T-cell (primary cell): Measurements from ENCODE around the gene CD55. TPM values are rescaled to one million over a fixed set of nuclear protein-coding genes. Genes with fewer than 3 reads are reported as not detected.

Source experiments
- ATAC-seq, 4 experiments: fragments of 200-7000 bp in 3 of 4; fragments of 150-1000 bp in 1 of 4; cut with Tn5 transposase; replicated peaks in 1 of 4; 1 replicate in 3 of 4; 2 replicates in 1 of 4; pipeline ENCODE4 v1.10.0; 2021; ENCODE audit warnings: moderate library complexity in 3 of 4, mild to moderate bottlenecking in 2 of 4, moderate number of reproducible peaks in 1 of 4
- CTCF ChIA-PET, 2 donors: fragments of 300-600 bp; sonication (Branson Sonifier 250); formaldehyde crosslinking; loops; one replicate each; lab custom pipeline; 2022; ENCODE audit warnings: antibody characterized with exemption in 2 of 2; lab: Charles Lee
- POLR2A ChIA-PET, 2 donors: fragments of 300-600 bp; sonication (Branson Sonifier 250); formaldehyde crosslinking; loops; one replicate each; lab custom pipeline; 2022; ENCODE audit warnings: antibody characterized with exemption in 2 of 2; lab: Charles Lee
- DNase-seq, 35 experiments: peaks; one replicate each; pipeline versions ENCODE4 v3.0.0 to v3.0.0-alpha.2; 2013 to 2023
- H3K27ac ChIP-seq: one replicate; pipeline ENCODE4 v1.5.1; 2013; ENCODE audit warnings: low read length
- H3K27me3 ChIP-seq, 2 experiments: replicated peaks in 1 of 2; 1 replicate in 1 of 2; 2 replicates in 1 of 2; pipeline versions ENCODE4 v1.6.1 to v1.7.0; 2013; ENCODE audit warnings: low read length in 1 of 2, mixed read lengths in 1 of 2; ENCODE audit not compliant: control insufficient read depth in 2 of 2, insufficient read depth in 2 of 2; ENCODE audit errors: extremely low read depth in 1 of 2
- H3K36me3 ChIP-seq, 2 donors: 1 replicate in 1 of 2; 2 replicates in 1 of 2; pipeline versions ENCODE4 v1.6.1 to v1.7.0; 2013; ENCODE audit warnings: low read length in 1 of 2; ENCODE audit not compliant: control insufficient read depth in 2 of 2, insufficient read depth in 1 of 2; ENCODE audit errors: extremely low read depth in 1 of 2
- H3K4me1 ChIP-seq, 2 experiments: 1 replicate in 1 of 2; 2 replicates in 1 of 2; pipeline versions ENCODE4 v1.6.1 to v1.7.0; 2013; ENCODE audit warnings: low read length in 2 of 2, mixed read lengths in 1 of 2; ENCODE audit not compliant: insufficient read depth in 2 of 2, control insufficient read depth in 1 of 2; ENCODE audit errors: extremely low read depth in 1 of 2
- H3K4me3 ChIP-seq, 2 donors: 1 replicate in 1 of 2; 2 replicates in 1 of 2; pipeline versions ENCODE4 v1.5.1 to v1.7.0; 2013; ENCODE audit warnings: mild to moderate bottlenecking in 2 of 2, low read length in 1 of 2, moderate library complexity in 1 of 2; ENCODE audit not compliant: control insufficient read depth in 1 of 2; ENCODE audit errors: extremely low read depth in 1 of 2
- H3K9me3 ChIP-seq: 2 replicates; pipeline ENCODE4 v1.7.0; 2013
- H3K27ac Mint-ChIP-seq, 2 donors: one replicate each; pipeline ENCODE4 v1.8.0; 2020 to 2021; ENCODE audit warnings: mild to moderate bottlenecking in 2 of 2, mixed read lengths in 2 of 2
- H3K27me3 Mint-ChIP-seq, 2 donors: one replicate each; pipeline ENCODE4 v1.8.0; 2021 to 2022; ENCODE audit warnings: mixed read lengths in 2 of 2
- H3K36me3 Mint-ChIP-seq: one replicate; pipeline ENCODE4 v1.8.0; 2021; ENCODE audit warnings: mixed read lengths
- H3K4me1 Mint-ChIP-seq, 3 donors: one replicate each; pipeline ENCODE4 v1.8.0; 2020 to 2022; ENCODE audit warnings: mixed read lengths in 3 of 3, mild to moderate bottlenecking in 1 of 3
- H3K4me3 Mint-ChIP-seq, 3 donors: one replicate each; pipeline ENCODE4 v1.8.0; 2020 to 2022; ENCODE audit warnings: mild to moderate bottlenecking in 3 of 3, mixed read lengths in 3 of 3, moderate library complexity in 3 of 3
- H3K9me3 Mint-ChIP-seq, 3 donors: one replicate each; pipeline ENCODE4 v1.8.0; 2020 to 2022; ENCODE audit warnings: mixed read lengths in 3 of 3
- WGBS: methylation state at CpG from one replicate; pipeline ENCODE4 v1.1.5; 2013; ENCODE audit warnings: missing lambda C conversion rate; ENCODE audit not compliant: insufficient coverage; 5-methylcytosine and 5-hydroxymethylcytosine counted together
- total RNA-seq, 35 experiments: library from RNA in 6 of 35; stranded (reverse) in 6 of 35; fragments of 120-200 nt in 1 of 35; gene quantifications; one replicate each; pipeline versions ENCODE4 v1.2.1 to v1.2.4 and lab custom pipeline; 2013 to 2026

The CD55 gene
- total RNA-seq, 5 donors from 2014 or later (not counting 1 experiment from before 2014, with no cell fraction given) = 86.2 to 218 (median 117) TPM

DNA sequence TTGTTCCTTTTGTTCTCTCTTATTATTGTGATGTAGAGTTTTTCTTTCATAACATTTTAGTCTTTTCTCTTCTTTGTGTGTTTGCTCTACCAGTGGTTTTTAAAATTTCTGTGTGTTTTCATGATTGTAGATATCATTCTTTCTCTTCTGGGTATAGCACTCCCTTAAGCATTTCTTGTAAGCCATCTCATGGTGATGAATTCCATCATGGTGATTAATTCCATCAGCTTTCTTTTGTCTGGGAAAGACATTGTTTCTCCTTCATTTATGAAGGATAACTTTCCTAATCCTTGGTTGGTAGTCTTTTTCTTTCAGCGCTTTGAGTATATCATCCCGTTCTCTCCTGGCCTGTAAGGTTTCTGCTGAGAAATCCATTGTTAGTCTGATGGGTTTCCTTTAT, 22.7 kb downstream of the CD55 start:
- no peak for ATAC-seq
- ChIA-PET CTCF (no interaction called here), POLR2A (interaction anchor here in 1 of 2 donors (1.0 kb wide), 1 partner anchor 12 kb away, joined by 3 read pairs; no protein-coding TSS in a partner anchor)
- Mint-ChIP-seq H3K4me3 (peak overlapping the region in 2 of 3 donors; percentile 25 to 43), H3K9me3 (peaks cover 0 to 6% (median 0%) of the 10 kb centered on the region in 3 donors), H3K36me3 (peaks cover 95% of the 10 kb centered on the region), H3K4me1 (peaks cover 83 to 91% (median 86%) of the 10 kb centered on the region in 3 donors), H3K27me3 (no peaks in the 10 kb centered on the region), H3K27ac (peak overlapping the region in 1 of 2 donors; percentile 76)
- Histone ChIP-seq H3K9me3 (no peaks in the 10 kb centered on the region), H3K4me3 (no peak overlapping the region), H3K27me3 (no peaks in the 10 kb centered on the region), H3K4me1 (peaks cover 9 to 14% of the 10 kb centered on the region in 2 experiments), H3K27ac (no peak overlapping the region), H3K36me3 (peaks cover 13 to 38% of the 10 kb centered on the region in 2 donors)
- WGBS = no CpG with 5 or more reads among the region's 2 CpGs
- no peak for DNase-seq

DNA sequence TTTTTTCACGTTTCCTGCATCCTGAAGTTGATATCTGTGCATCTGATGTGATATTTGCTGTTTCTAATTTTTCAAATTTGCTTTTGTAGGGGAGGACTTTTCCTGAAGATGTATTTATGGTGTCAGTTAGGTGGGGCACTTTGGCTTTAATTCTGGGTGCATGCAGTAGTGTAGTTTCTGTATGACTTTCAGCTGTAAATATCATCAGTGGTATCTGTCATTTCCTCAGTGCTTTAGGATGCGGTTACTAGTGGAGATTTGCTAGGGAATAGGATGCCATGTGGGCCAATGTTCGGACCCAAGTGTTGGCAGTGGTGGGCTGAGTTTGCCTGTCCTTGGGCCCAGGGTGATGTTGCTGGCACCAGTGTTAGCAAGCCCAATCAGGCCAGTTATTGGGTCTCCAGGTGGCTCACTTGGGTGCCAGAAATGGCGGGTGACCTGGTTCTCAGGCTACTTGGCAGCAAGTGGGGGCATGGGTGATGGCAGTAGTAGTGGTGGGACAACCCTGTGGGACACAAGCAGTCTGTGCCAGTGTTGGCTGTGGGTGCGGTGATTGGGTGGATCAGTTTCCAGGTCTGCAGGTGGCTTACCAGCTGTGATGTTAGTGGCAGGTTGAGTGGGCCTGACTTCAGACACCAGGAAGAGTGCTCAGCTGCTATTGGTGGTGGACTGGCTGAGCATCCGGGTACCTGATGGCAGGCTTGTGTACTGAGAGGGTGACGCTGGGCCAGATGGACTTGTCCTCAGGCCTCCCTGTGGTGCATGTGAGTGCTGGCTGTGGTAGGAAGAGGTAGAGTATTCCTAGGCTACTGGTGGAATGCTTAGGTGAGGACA, 24.4 kb downstream of the CD55 start:
- DNase-seq (no peak), ATAC-seq (peak in 1 of 4 experiments; percentile 28)
- Mint-ChIP-seq H3K27me3 (no peaks in the 10 kb centered on the region), H3K36me3 (peaks cover 95% of the 10 kb centered on the region), H3K9me3 (peaks cover 0 to 18% (median 0%) of the 10 kb centered on the region in 3 donors), H3K4me1 (peaks cover 89 to 97% (median 92%) of the 10 kb centered on the region in 3 donors), H3K27ac (peak overlapping the region in 1 of 2 donors; percentile 80), H3K4me3 (peak overlapping the region in 1 of 3 donors; percentile 43)
- ChIA-PET POLR2A (no interaction called here), CTCF (no interaction called here)
- 79% methylated on average over 7 of the region's 7 CpGs for WGBS
- H3K4me1 ChIP-seq = peaks cover 9 to 14% of the 10 kb centered on the region in 2 experiments
- H3K4me3 ChIP-seq = no peak overlapping the region
- H3K36me3 ChIP-seq = peaks cover 10 to 37% of the 10 kb centered on the region in 2 donors
- H3K27me3 ChIP-seq = no peaks in the 10 kb centered on the region
- H3K9me3 ChIP-seq = no peaks in the 10 kb centered on the region
- no peak overlapping the region for H3K27ac ChIP-seq

DNA sequence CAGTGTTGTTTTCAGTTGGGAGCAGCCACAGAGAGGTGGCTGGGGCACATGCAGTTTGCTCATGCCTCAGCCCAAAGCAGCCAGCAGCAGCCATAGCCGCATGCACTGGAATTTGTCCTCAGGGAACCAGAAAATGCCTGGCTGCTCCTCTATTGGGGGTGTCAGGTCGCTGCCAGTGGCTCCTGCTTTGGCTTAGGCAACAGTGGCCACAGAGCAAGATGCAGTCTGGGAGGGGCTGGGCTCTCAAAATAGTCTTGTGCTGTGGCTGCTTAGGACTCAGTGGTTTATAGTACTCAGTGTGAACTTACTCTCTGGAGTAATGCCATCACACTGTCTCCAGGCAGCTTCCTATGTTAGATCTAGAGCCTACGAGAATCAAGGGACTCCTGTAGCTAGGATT, 25.0 kb downstream of the CD55 start:
- Mint-ChIP-seq H3K36me3 (peaks cover 93% of the 10 kb centered on the region), H3K27me3 (no peaks in the 10 kb centered on the region), H3K4me3 (peak overlapping the region in 1 of 3 donors; percentile 43), H3K27ac (peak overlapping the region in 1 of 2 donors; percentile 5), H3K9me3 (peaks cover 0 to 21% (median 0%) of the 10 kb centered on the region in 3 donors), H3K4me1 (peaks cover 87 to 95% (median 90%) of the 10 kb centered on the region in 3 donors)
- Histone ChIP-seq H3K4me1 (peaks cover 9 to 14% of the 10 kb centered on the region in 2 experiments), H3K36me3 (peaks cover 10 to 37% of the 10 kb centered on the region in 2 donors), H3K27me3 (no peaks in the 10 kb centered on the region), H3K4me3 (no peak overlapping the region), H3K27ac (no peak overlapping the region), H3K9me3 (no peaks in the 10 kb centered on the region)
- ATAC-seq (peak in 2 of 4 experiments; percentile 24 to 33), DNase-seq (no peak)
- ChIA-PET POLR2A (no interaction called here), CTCF (no interaction called here)
- 90% methylated on average over 3 of the region's 3 CpGs for WGBS

DNA sequence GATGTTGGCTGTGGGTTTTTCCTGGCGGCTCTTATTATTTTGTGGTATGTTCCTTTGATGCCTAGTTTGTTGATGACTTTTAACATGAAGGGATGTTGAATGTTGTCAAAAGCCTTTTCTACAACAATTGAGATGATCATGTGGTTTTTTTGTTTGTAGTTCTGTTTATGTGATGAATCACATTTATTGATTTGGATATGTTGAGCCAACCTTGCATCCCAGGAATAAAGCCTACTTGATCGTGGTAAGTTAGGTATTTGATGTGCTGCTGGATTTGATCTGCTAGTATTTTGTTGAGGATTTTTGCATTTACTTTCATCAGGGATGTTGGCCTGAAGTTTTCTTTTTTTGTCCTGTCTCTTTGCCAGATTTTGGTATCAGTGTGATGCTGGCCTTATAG, 28.5 kb downstream of the CD55 start:
- H3K27me3 Mint-ChIP-seq = no peaks in the 10 kb centered on the region
- peaks cover 10 to 43% of the 10 kb centered on the region in 2 donors for H3K36me3 ChIP-seq
- no peak overlapping the region for H3K27ac Mint-ChIP-seq
- no peak for ATAC-seq
- no peaks in the 10 kb centered on the region for H3K9me3 ChIP-seq
- 100% methylated on average over 1 of the region's 2 CpGs for WGBS
- POLR2A ChIA-PET = no interaction called here
- no peak overlapping the region for H3K4me3 ChIP-seq
- DNase-seq = no peak
- H3K27me3 ChIP-seq = no peaks in the 10 kb centered on the region
- H3K36me3 Mint-ChIP-seq = peaks cover 85% of the 10 kb centered on the region
- H3K4me1 ChIP-seq = peaks cover 3 to 14% of the 10 kb centered on the region in 2 experiments
- peak overlapping the region in 2 of 3 donors; percentile 7 to 49 for H3K4me3 Mint-ChIP-seq
- H3K27ac ChIP-seq = no peak overlapping the region
- peaks cover 0 to 21% (median 0%) of the 10 kb centered on the region in 3 donors for H3K9me3 Mint-ChIP-seq
- peaks cover 73 to 82% (median 82%) of the 10 kb centered on the region in 3 donors for H3K4me1 Mint-ChIP-seq
- CTCF ChIA-PET = interaction anchor here in 1 of 2 donors (0.6 to 1.0 kb wide), 2 partner anchors 29 to 31 kb away, joined by 3 read pairs; partner anchors contain the start of gene CD55

DNA sequence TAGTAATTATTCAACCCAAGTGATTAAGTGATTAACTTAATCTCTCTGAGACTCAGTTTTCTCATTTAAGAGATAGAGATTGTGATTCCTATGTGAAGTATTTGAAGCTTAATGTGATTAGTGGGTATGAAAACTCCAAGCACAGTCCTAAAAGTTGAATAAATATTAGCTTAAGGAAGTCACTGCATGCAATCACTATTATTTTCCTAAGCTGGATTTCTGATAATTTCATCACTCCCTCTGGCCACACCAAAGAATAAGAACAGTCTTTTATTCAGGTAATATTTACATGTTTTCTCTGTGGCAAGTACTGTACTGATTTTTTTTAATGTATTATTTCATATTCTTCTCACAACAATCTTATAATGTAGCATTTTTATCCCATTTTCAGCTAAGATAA, 31.1 kb downstream of the CD55 start:
- Histone ChIP-seq H3K9me3 (no peaks in the 10 kb centered on the region), H3K4me1 (peaks cover 0 to 3% of the 10 kb centered on the region in 2 experiments), H3K4me3 (no peak overlapping the region), H3K36me3 (peaks cover 0 to 22% of the 10 kb centered on the region in 2 donors), H3K27ac (no peak overlapping the region), H3K27me3 (no peaks in the 10 kb centered on the region)
- ChIA-PET POLR2A (interaction anchor here in 1 of 2 donors (0.6 to 0.7 kb wide), 2 partner anchors 49 to 263 kb away, joined by 4 to 6 read pairs; no protein-coding TSS in a partner anchor), CTCF (interaction anchor here (0.6 to 0.7 kb wide), 2 partner anchors 149 to 271 kb away, joined by 3 to 5 read pairs; no protein-coding TSS in a partner anchor)
- ATAC-seq = no peak
- peaks cover 0 to 21% (median 0%) of the 10 kb centered on the region in 3 donors for H3K9me3 Mint-ChIP-seq
- H3K36me3 Mint-ChIP-seq = peaks cover 72% of the 10 kb centered on the region
- no peak overlapping the region for H3K27ac Mint-ChIP-seq
- no peaks in the 10 kb centered on the region for H3K27me3 Mint-ChIP-seq
- peaks cover 63 to 76% (median 68%) of the 10 kb centered on the region in 3 donors for H3K4me1 Mint-ChIP-seq
- no peak overlapping the region for H3K4me3 Mint-ChIP-seq
- no peak for DNase-seq

DNA sequence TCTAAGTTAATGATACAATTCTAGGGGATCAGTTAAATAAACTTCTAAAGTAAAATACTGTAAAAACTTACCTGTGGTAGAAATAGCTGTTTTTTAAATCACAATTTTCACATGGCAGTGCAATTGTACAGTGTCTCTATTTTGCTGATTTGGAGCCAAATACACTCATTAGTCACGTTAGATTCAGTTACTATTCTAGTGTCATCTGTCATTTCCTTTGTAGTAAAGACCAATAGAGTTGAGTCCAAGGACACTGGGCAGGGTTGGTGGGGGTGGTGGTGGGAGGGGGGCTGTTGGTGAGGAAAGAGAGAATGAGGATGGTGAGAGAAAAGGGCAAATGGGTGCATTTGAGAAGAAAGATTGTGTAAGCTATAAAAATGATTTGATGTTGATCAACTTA, 33.6 kb downstream of the CD55 start:
- POLR2A ChIA-PET = interaction anchor here in 1 of 2 donors (0.7 to 1.2 kb wide), 2 partner anchors 26 to 29 kb away, joined by 3 to 4 read pairs; no protein-coding TSS in a partner anchor
- H3K4me1 Mint-ChIP-seq = peaks cover 45 to 61% (median 55%) of the 10 kb centered on the region in 3 donors
- CTCF ChIA-PET = interaction anchor here in 1 of 2 donors (0.5 to 1.6 kb wide), 3 partner anchors 19 to 694 kb away, joined by 3 read pairs; partner anchors contain the start of gene CD55
- H3K27ac Mint-ChIP-seq = no peak overlapping the region
- H3K36me3 Mint-ChIP-seq = peaks cover 61% of the 10 kb centered on the region
- Histone ChIP-seq H3K4me1 (peaks cover 0 to 3% of the 10 kb centered on the region in 2 experiments), H3K4me3 (no peak overlapping the region), H3K36me3 (peaks cover 0 to 12% of the 10 kb centered on the region in 2 donors), H3K9me3 (no peaks in the 10 kb centered on the region), H3K27ac (no peak overlapping the region), H3K27me3 (no peaks in the 10 kb centered on the region)
- DNase-seq = no peak
- ATAC-seq = no peak
- WGBS = no CpG with 5 or more reads among the region's 1 CpG
- no peaks in the 10 kb centered on the region for H3K27me3 Mint-ChIP-seq
- H3K9me3 Mint-ChIP-seq = peaks cover 0 to 9% (median 0%) of the 10 kb centered on the region in 3 donors
- H3K4me3 Mint-ChIP-seq = no peak overlapping the region
